ENCODE data around the gene PMEPA1. TPM values are rescaled to one million over a fixed set of nuclear protein-coding genes. Genes with fewer than 3 reads are reported as not detected.

PMEPA1 gene
- total and polyA plus RNA-seq, 7 experiments from 2014 or later: 0.44 to 10.0 (median 8.7) TPM

GRCh38 chr20:57605045-57605444 lies 104.8 kb downstream of the PMEPA1 start:
- peaks cover 0 to 24% (median 2%) of the 10 kb centered on the region in 3 experiments for H3K36me3 ChIP-seq (ENCODE audit: control insufficient read depth in 2 of 3, insufficient read depth in 3 of 3, low read length in 3 of 3)
- H3K4me1 Mint-ChIP-seq: peaks cover 0 to 21% (median 12%) of the 10 kb centered on the region in 7 donors
- peaks cover 0 to 21% of the 10 kb centered on the region in 2 donors for H3K4me1 ChIP-seq (ENCODE audit: control insufficient read depth in 2 of 2, insufficient read depth in 2 of 2, low read length in 2 of 2)
- peak overlapping the region in 1 of 10 donors; percentile 47 for H3K4me3 Mint-ChIP-seq
- no peak for DNase-seq
- H3K36me3 Mint-ChIP-seq: peaks cover 0 to 45% (median 15%) of the 10 kb centered on the region in 5 donors
- H3K4me3 ChIP-seq (ENCODE audit: low read length): no peak overlapping the region
- H3K27ac Mint-ChIP-seq: peak overlapping the region in 7 of 9 donors; percentile 14 to 82 (median 63)
- peak; percentile 83 for ATAC-seq
- intact Hi-C loops (cut with micrococcal nuclease): no loop called here
- no peaks in the 10 kb centered on the region for H3K9me3 Mint-ChIP-seq
- H3K27me3 Mint-ChIP-seq: peaks cover 0 to 18% (median 0%) of the 10 kb centered on the region in 5 donors
- ChIA-PET POLR2A (no interaction called here), CTCF (no interaction called here)
- H3K9me3 ChIP-seq (ENCODE audit: control insufficient read depth in 2 of 3, low read length in 3 of 3): no peaks in the 10 kb centered on the region
- no peak overlapping the region for H3K27ac ChIP-seq (ENCODE audit: low read depth, low read length)
- no peaks in the 10 kb centered on the region for H3K27me3 ChIP-seq (ENCODE audit: control insufficient read depth in 2 of 2, insufficient read depth in 2 of 2, low read length in 2 of 2)

- peaks cover 0 to 30% (median 0%) of the 10 kb centered on the region in 5 donors for H3K27me3 Mint-ChIP-seq
- no peak for DNase-seq
- intact Hi-C loops (cut with micrococcal nuclease): no loop called here
- peak overlapping the region in 1 of 9 donors; percentile 14 for H3K27ac Mint-ChIP-seq
- Histone ChIP-seq H3K27me3 (ENCODE audit: control insufficient read depth in 2 of 2, insufficient read depth in 2 of 2, low read length in 2 of 2) (no peaks in the 10 kb centered on the region), H3K4me3 (ENCODE audit: low read length) (no peak overlapping the region), H3K4me1 (ENCODE audit: control insufficient read depth in 2 of 2, insufficient read depth in 2 of 2, low read length in 2 of 2) (peaks cover 0 to 21% of the 10 kb centered on the region in 2 donors), H3K27ac (ENCODE audit: low read depth, low read length) (no peak overlapping the region), H3K36me3 (ENCODE audit: control insufficient read depth in 2 of 3, insufficient read depth in 3 of 3, low read length in 3 of 3) (peaks cover 0 to 5% (median 2%) of the 10 kb centered on the region in 3 experiments), H3K9me3 (ENCODE audit: control insufficient read depth in 2 of 3, low read length in 3 of 3) (no peaks in the 10 kb centered on the region)
- ChIA-PET CTCF (interaction anchor here (0.6 kb wide), 1 partner anchor 129 kb away, joined by 3 read pairs; no protein-coding TSS in a partner anchor), POLR2A (no interaction called here)
- ATAC-seq: no peak
- no peak overlapping the region for H3K4me3 Mint-ChIP-seq
- peaks cover 0 to 27% (median 8%) of the 10 kb centered on the region in 5 donors for H3K36me3 Mint-ChIP-seq
- H3K4me1 Mint-ChIP-seq: peaks cover 0 to 24% (median 12%) of the 10 kb centered on the region in 7 donors
- no peaks in the 10 kb centered on the region for H3K9me3 Mint-ChIP-seq
Observed at GRCh38 chr20:57603120-57603519, 106.7 kb downstream of the PMEPA1 start.

GRCh38 chr20:57601737-57602136 lies 108.1 kb downstream of the PMEPA1 start:
- peaks cover 3 to 25% of the 10 kb centered on the region in 2 donors for H3K4me1 ChIP-seq (ENCODE audit: control insufficient read depth in 2 of 2, insufficient read depth in 2 of 2, low read length in 2 of 2)
- peaks cover 0 to 15% (median 0%) of the 10 kb centered on the region in 5 donors for H3K36me3 Mint-ChIP-seq
- no peaks in the 10 kb centered on the region for H3K27me3 ChIP-seq (ENCODE audit: control insufficient read depth in 2 of 2, insufficient read depth in 2 of 2, low read length in 2 of 2)
- no peak overlapping the region for H3K27ac ChIP-seq (ENCODE audit: low read depth, low read length)
- H3K4me3 Mint-ChIP-seq: no peak overlapping the region
- H3K36me3 ChIP-seq (ENCODE audit: control insufficient read depth in 2 of 3, insufficient read depth in 3 of 3, low read length in 3 of 3): peaks cover 0 to 5% (median 0%) of the 10 kb centered on the region in 3 experiments
- no peak for DNase-seq
- POLR2A ChIA-PET: interaction anchor here (1.1 to 1.3 kb wide), 2 partner anchors 19 to 29 kb away, joined by 4 read pairs; no protein-coding TSS in a partner anchor
- intact Hi-C loops (cut with micrococcal nuclease): no loop called here
- ATAC-seq: no peak
- H3K27ac Mint-ChIP-seq: peak overlapping the region in 2 of 9 donors; percentile 22 to 89
- H3K4me3 ChIP-seq (ENCODE audit: low read length): no peak overlapping the region
- H3K9me3 Mint-ChIP-seq: no peaks in the 10 kb centered on the region
- H3K9me3 ChIP-seq (ENCODE audit: control insufficient read depth in 2 of 3, low read length in 3 of 3): no peaks in the 10 kb centered on the region
- H3K27me3 Mint-ChIP-seq: peaks cover 0 to 28% (median 0%) of the 10 kb centered on the region in 5 donors
- H3K4me1 Mint-ChIP-seq: peaks cover 0 to 24% (median 8%) of the 10 kb centered on the region in 7 donors
- CTCF ChIA-PET: interaction anchor here (1.0 kb wide), 1 partner anchor 22 kb away, joined by 4 read pairs; no protein-coding TSS in a partner anchor

GRCh38 chr20:57601211-57601570 lies 108.6 kb downstream of the PMEPA1 start:
- Mint-ChIP-seq H3K27ac (no peak overlapping the region), H3K36me3 (peaks cover 0 to 14% (median 0%) of the 10 kb centered on the region in 5 donors), H3K4me3 (peak overlapping the region in 1 of 10 donors; percentile 20), H3K9me3 (no peaks in the 10 kb centered on the region), H3K4me1 (peaks cover 0 to 24% (median 8%) of the 10 kb centered on the region in 7 donors), H3K27me3 (peaks cover 0 to 28% (median 0%) of the 10 kb centered on the region in 5 donors)
- no peak overlapping the region for H3K4me3 ChIP-seq (ENCODE audit: low read length)
- peaks cover 3 to 23% of the 10 kb centered on the region in 2 donors for H3K4me1 ChIP-seq (ENCODE audit: control insufficient read depth in 2 of 2, insufficient read depth in 2 of 2, low read length in 2 of 2)
- no peaks in the 10 kb centered on the region for H3K27me3 ChIP-seq (ENCODE audit: control insufficient read depth in 2 of 2, insufficient read depth in 2 of 2, low read length in 2 of 2)
- ChIA-PET CTCF (interaction anchor here (0.6 to 1.0 kb wide), 2 partner anchors 22 to 702 kb away, joined by 3 to 4 read pairs; no protein-coding TSS in a partner anchor), POLR2A (interaction anchor here (1.1 to 1.3 kb wide), 2 partner anchors 20 to 29 kb away, joined by 4 read pairs; no protein-coding TSS in a partner anchor)
- peaks cover 0 to under 1% (median 0%) of the 10 kb centered on the region in 3 experiments for H3K36me3 ChIP-seq (ENCODE audit: control insufficient read depth in 2 of 3, insufficient read depth in 3 of 3, low read length in 3 of 3)
- ATAC-seq (no peak), DNase-seq (no peak)
- intact Hi-C loops (cut with micrococcal nuclease): no loop called here
- H3K9me3 ChIP-seq (ENCODE audit: control insufficient read depth in 2 of 3, low read length in 3 of 3): no peaks in the 10 kb centered on the region
- no peak overlapping the region for H3K27ac ChIP-seq (ENCODE audit: low read depth, low read length)

- Mint-ChIP-seq H3K4me3 (peak overlapping the region in 1 of 10 donors; percentile 20), H3K4me1 (peaks cover 0 to 24% (median 8%) of the 10 kb centered on the region in 7 donors), H3K36me3 (peaks cover 0 to 12% (median 0%) of the 10 kb centered on the region in 5 donors), H3K27ac (no peak overlapping the region), H3K27me3 (peaks cover 0 to 32% (median 0%) of the 10 kb centered on the region in 5 donors), H3K9me3 (no peaks in the 10 kb centered on the region)
- Histone ChIP-seq H3K9me3 (ENCODE audit: control insufficient read depth in 2 of 3, low read length in 3 of 3) (no peaks in the 10 kb centered on the region), H3K4me3 (ENCODE audit: low read length) (no peak overlapping the region), H3K36me3 (ENCODE audit: control insufficient read depth in 2 of 3, insufficient read depth in 3 of 3, low read length in 3 of 3) (no peaks in the 10 kb centered on the region), H3K4me1 (ENCODE audit: control insufficient read depth in 2 of 2, insufficient read depth in 2 of 2, low read length in 2 of 2) (peaks cover 3 to 17% of the 10 kb centered on the region in 2 donors), H3K27me3 (ENCODE audit: control insufficient read depth in 2 of 2, insufficient read depth in 2 of 2, low read length in 2 of 2) (no peaks in the 10 kb centered on the region), H3K27ac (ENCODE audit: low read depth, low read length) (no peak overlapping the region)
- ChIA-PET CTCF (interaction anchor here (0.6 to 2.4 kb wide), 2 partner anchors 19 to 702 kb away, joined by 3 to 7 read pairs; partner anchors contain the start of gene ZBP1), POLR2A (no interaction called here)
- intact Hi-C loops (cut with micrococcal nuclease): no loop called here
- ATAC-seq (no peak), DNase-seq (no peak)
Observed at GRCh38 chr20:57600320-57601210, 109.2 kb downstream of the PMEPA1 start.

GRCh38 chr20:57598491-57598890 lies 111.3 kb downstream of the PMEPA1 start:
- Mint-ChIP-seq H3K9me3 (no peaks in the 10 kb centered on the region), H3K36me3 (peaks cover 0 to 4% (median 0%) of the 10 kb centered on the region in 5 donors), H3K27ac (peak overlapping the region in 1 of 9 donors; percentile 7), H3K4me1 (peaks cover 0 to 13% (median 3%) of the 10 kb centered on the region in 7 donors), H3K4me3 (peak overlapping the region in 1 of 10 donors; percentile 18), H3K27me3 (peaks cover 0 to 38% (median 0%) of the 10 kb centered on the region in 5 donors)
- no peaks in the 10 kb centered on the region for H3K9me3 ChIP-seq (ENCODE audit: control insufficient read depth in 2 of 3, low read length in 3 of 3)
- no peak for DNase-seq
- CTCF ChIA-PET: interaction anchor here (0.7 to 3.5 kb wide), 8 partner anchors 21 to 584 kb away, joined by 3 to 36 read pairs (median 6); partner anchors contain the start of gene ZBP1
- intact Hi-C loops (cut with micrococcal nuclease): loop anchor here in 1 of 2 donors (10.0 kb wide), 1 partner anchor 504 kb away; no protein-coding TSS in a partner anchor
- H3K27me3 ChIP-seq (ENCODE audit: control insufficient read depth in 2 of 2, insufficient read depth in 2 of 2, low read length in 2 of 2): no peaks in the 10 kb centered on the region
- peaks cover 3 to 4% of the 10 kb centered on the region in 2 donors for H3K4me1 ChIP-seq (ENCODE audit: control insufficient read depth in 2 of 2, insufficient read depth in 2 of 2, low read length in 2 of 2)
- H3K36me3 ChIP-seq (ENCODE audit: control insufficient read depth in 2 of 3, insufficient read depth in 3 of 3, low read length in 3 of 3): no peaks in the 10 kb centered on the region
- H3K27ac ChIP-seq (ENCODE audit: low read depth, low read length): no peak overlapping the region
- POLR2A ChIA-PET: interaction anchor here (1.3 to 1.5 kb wide), 2 partner anchors 20 to 22 kb away, joined by 4 to 5 read pairs; partner anchors contain the start of gene ZBP1
- ATAC-seq: no peak
- no peak overlapping the region for H3K4me3 ChIP-seq (ENCODE audit: low read length)

All from naive thymus-derived CD4-positive, alpha-beta T cell (primary cell).